T-helper 1 cell treated with Interleukin-12 subunit alpha and Interleukin-12 subunit beta and Interleukin-4 antibody, amounts not matched to agents 30 μg/mL and 1 μg/mL, for 36 hours (primary cell): ENCODE results near the gene CRYBB3.
A peak's percentile ranks its signal among the peaks of the same experiment; 100 is the strongest.
"Not testable (repeated sequence)": the region's sequence is repeated elsewhere in the genome, so short reads cannot be mapped to it uniquely, and the experiment has no call there.

Experiments
- H3K27ac Mint-ChIP-seq: one replicate; pipeline ENCODE4 v1.8.0; 2021; ENCODE audit warnings: mild to moderate bottlenecking, mixed read lengths
- H3K27me3 Mint-ChIP-seq: one replicate; pipeline ENCODE4 v1.8.0; 2021; ENCODE audit warnings: low read depth, mixed read lengths
- H3K36me3 Mint-ChIP-seq: one replicate; pipeline ENCODE4 v1.8.0; 2021; ENCODE audit warnings: low read depth, mixed read lengths
- H3K4me1 Mint-ChIP-seq: one replicate; pipeline ENCODE4 v1.8.0; 2021; ENCODE audit warnings: low read depth, mixed read lengths
- H3K4me3 Mint-ChIP-seq: one replicate; pipeline ENCODE4 v1.8.0; 2021; ENCODE audit warnings: mild to moderate bottlenecking, moderate library complexity, mixed read lengths
- H3K9me3 Mint-ChIP-seq: one replicate; pipeline ENCODE4 v1.8.0; 2021; ENCODE audit warnings: mixed read lengths

The CRYBB3 gene

DNA sequence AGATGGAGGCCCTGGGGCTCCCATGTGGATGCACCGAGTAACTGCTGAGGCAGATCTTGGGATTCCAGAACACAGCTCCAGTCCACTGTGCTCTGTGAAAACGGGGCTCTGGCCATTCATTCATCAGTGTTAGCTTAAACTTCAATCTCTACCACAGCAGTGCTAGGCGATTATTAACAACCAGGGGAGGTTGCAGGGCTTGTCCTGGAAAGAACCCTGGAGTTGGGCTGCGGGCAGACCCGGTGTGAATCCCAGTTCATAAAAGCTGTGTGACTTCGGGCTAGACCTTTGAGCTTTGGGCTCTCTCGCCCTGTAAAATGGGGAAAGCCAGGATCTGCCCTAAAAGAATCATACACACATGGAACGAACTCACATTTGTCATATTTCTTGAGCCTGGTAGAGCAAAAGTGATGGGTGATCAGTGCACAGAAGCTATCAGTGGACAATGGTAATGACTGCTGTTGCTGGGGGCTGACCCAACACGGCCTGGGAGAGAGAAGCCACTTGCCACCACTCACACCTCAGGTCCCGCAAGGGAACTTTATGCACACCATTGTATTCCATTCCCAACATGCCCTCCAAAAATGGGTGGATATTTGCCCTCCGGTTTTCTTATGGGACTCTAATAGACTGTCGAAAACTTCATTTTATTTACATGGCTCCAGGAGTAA, 15.6 kb upstream of the CRYBB3 start:
- Mint-ChIP-seq H3K27me3 (no peaks in the 10 kb centered on the region), H3K27ac (no peak overlapping the region), H3K36me3 (peaks cover 26% of the 10 kb centered on the region), H3K4me1 (no peaks in the 10 kb centered on the region), H3K4me3 (no peak overlapping the region), H3K9me3 (peaks cover 8% of the 10 kb centered on the region)

DNA sequence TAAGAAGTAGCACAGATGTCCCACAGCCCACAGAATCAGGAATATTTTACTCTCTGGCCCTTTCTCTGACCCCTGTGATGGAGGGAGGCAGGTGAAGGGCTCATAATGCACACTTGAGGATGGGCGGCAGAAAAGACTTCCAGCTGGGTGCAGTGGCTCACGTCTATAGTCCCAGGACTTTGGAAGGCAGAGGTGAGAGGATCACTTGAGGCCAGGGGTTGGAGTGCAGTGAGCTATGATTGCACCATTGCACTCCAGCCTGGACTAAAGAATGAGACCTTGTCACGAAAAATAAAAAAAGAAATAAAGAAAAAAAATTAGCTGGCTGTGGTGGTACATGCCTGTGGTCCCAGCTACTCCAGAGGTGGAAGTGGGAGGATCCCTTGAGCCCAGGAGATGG, 13.5 kb upstream of the CRYBB3 start:
- Mint-ChIP-seq H3K36me3 (peaks cover 21% of the 10 kb centered on the region), H3K4me1 (no peaks in the 10 kb centered on the region), H3K27me3 (no peaks in the 10 kb centered on the region), H3K27ac (no peak overlapping the region), H3K4me3 (no peak overlapping the region), H3K9me3 (no peaks in the 10 kb centered on the region)

DNA sequence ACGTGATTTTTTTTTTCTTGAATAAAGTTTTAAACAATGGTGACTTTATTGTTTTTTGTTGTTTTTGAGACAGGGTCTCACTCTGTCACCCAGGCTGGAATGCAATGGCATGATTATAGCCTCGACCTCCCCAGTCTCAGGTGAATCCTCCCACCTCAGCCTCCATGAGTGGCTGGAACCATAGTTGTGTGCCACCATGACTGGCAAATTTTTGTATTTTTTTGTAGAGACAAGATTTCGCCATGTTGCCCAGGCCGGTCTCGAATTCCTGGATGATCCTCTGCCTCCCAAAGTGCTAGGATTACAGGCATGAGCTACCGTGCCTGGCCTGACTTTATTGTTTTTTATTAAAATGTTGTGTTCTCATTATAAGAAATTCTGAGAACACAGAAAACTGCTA, 12.2 kb upstream of the CRYBB3 start:
- H3K27ac Mint-ChIP-seq = no peak overlapping the region
- H3K9me3 Mint-ChIP-seq = no peaks in the 10 kb centered on the region
- H3K4me1 Mint-ChIP-seq = no peaks in the 10 kb centered on the region
- no peaks in the 10 kb centered on the region for H3K27me3 Mint-ChIP-seq
- no peak overlapping the region for H3K4me3 Mint-ChIP-seq
- H3K36me3 Mint-ChIP-seq = peaks cover 17% of the 10 kb centered on the region

DNA sequence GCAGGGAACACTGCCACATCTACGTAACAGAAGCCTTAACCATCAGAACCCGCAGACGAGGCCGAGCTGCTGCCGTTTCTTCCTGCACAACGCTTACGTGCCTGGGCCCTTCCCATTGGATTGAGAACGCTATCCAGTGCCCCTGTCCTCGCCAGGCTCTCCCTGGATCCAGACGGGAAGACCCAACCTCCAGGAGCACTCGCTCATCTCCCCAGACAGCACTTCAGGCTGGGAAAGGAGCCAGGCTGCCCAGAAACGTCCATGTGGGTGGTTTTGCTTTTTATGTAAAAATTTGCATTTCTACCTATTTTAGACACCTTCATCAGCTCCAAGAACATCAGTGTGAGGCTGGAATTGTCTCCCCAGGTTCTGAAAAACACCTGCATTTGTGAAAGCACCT, 7.3 kb upstream of the CRYBB3 start:
- Mint-ChIP-seq H3K27me3 (no peaks in the 10 kb centered on the region), H3K4me1 (no peaks in the 10 kb centered on the region), H3K27ac (no peak overlapping the region), H3K36me3 (peaks cover 18% of the 10 kb centered on the region), H3K9me3 (no peaks in the 10 kb centered on the region), H3K4me3 (no peak overlapping the region)

- Mint-ChIP-seq H3K4me3 (no peak overlapping the region), H3K27me3 (no peaks in the 10 kb centered on the region), H3K9me3 (no peaks in the 10 kb centered on the region), H3K27ac (no peak overlapping the region), H3K4me1 (no peaks in the 10 kb centered on the region), H3K36me3 (peaks cover 18% of the 10 kb centered on the region)
Measured at GRCh38 chr22:25193130-25193529, 6.5 kb upstream of the CRYBB3 start.

DNA sequence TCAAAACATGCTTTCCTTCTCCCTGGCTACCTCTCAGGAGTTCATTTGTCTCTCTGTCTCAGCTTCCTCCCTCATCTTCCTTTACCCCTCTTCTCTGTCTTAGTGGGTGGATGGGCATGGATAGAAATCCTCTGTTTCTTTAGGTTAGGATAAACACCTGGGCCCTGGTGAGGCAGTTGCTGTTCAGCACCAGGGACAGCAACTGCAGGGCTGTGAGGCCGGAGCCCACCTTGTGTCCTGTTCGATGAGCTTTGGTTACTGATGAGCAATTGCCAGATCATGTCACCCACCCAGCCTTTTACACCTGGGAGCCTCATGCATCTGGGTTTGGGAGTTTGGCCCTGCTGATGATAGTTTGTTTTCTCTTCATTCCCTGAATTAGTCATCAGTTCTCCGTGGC, 6.1 kb upstream of the CRYBB3 start:
- Mint-ChIP-seq H3K4me1 (no peaks in the 10 kb centered on the region), H3K36me3 (peaks cover 16% of the 10 kb centered on the region), H3K27me3 (no peaks in the 10 kb centered on the region), H3K4me3 (no peak overlapping the region), H3K27ac (no peak overlapping the region), H3K9me3 (no peaks in the 10 kb centered on the region)

DNA sequence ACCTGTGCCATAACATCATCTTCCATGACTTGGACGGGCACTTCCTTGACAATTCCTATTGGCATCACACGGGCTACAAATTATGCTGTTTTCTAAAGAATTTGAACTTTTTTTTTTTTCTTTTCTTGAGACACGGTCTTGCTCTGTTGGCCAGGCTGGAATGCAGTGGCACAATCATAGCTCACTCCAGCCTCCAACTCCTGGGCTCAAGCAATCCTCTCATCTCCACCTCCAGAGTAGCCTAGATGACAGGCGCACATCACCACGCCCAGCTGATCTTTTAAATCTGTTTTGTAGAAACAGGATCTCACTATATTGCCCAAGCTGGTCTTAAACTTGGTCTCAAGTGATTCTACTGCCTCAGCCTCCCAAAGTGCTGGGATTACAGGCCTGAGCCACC, 3.3 kb upstream of the CRYBB3 start:
- Mint-ChIP-seq H3K36me3 (peaks cover 11% of the 10 kb centered on the region), H3K27me3 (no peaks in the 10 kb centered on the region), H3K27ac (no peak overlapping the region), H3K4me3 (no peak overlapping the region), H3K9me3 (no peaks in the 10 kb centered on the region), H3K4me1 (peaks cover 6% of the 10 kb centered on the region)

GRCh38 chr22:25197340-25197739, 2.3 kb upstream of the CRYBB3 start:
- Mint-ChIP-seq H3K4me1 (peaks cover 12% of the 10 kb centered on the region), H3K4me3 (no peak overlapping the region), H3K36me3 (peaks cover 11% of the 10 kb centered on the region), H3K27me3 (no peaks in the 10 kb centered on the region), H3K9me3 (no peaks in the 10 kb centered on the region), H3K27ac (no peak overlapping the region)

DNA sequence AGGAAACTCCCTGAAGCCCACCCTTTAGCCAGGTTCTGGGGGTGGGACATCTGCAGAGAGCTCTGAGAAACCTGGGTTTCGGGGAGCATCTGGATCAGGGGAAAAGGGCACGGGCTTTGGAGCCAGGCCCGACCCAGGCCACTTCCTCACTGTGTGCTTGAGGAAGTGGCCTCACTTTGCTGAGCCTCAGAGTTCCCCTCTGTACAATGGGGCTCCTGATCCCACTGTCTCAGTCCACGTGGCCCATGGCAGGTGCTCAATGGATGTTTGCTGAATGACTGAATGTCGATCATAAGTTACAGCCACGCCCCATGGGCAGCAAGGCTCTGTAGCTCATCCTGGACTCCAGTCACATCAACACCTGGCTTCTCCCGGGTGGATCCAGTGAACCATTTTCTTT, 1.3 kb downstream of the CRYBB3 start:
- Mint-ChIP-seq H3K4me3 (no peak overlapping the region), H3K27ac (no peak overlapping the region), H3K36me3 (peaks cover 4% of the 10 kb centered on the region), H3K9me3 (no peaks in the 10 kb centered on the region), H3K27me3 (no peaks in the 10 kb centered on the region), H3K4me1 (peaks cover 12% of the 10 kb centered on the region)

DNA sequence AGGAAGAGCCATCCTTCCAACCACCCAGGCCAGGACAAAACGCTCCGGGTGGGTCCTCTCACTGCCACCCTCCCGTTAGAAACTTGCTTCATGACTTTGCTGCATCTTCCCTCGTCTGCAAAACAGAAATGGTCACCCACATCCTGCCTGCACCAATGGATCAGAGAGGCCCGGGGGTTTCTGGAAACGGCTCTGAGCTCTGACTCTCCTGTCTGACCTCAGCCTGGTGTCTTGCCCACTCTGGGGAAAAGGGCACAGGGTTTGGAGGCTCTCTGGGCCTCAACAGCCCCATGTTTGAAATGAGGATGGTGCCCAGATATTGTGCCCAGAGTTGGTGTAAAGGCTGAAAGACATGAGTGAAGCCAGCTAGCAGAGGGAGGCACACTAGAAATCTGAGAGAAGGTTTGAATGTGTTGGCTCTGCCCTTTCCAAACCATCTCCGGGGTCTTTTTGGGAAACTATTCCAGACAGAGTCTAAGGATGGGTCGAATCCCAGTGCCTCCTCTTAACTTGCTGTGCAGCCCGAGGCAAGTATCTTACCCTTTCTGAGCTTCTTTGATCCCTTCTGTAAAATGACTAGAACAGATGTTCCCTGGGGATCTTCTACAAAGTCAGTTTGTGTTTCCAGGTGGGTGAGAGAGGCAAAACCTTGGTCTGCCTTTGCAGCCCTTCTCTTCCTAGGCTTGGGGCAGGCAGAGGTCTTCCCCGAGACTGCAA, 2.1 kb downstream of the CRYBB3 start:
- no peaks in the 10 kb centered on the region for H3K36me3 Mint-ChIP-seq
- H3K4me1 Mint-ChIP-seq = peaks cover 12% of the 10 kb centered on the region

GRCh38 chr22:25202290-25202921, 2.7 kb downstream of the CRYBB3 start:
- no peaks in the 10 kb centered on the region for H3K9me3 Mint-ChIP-seq

More for the DNA sequence above, 2.1 kb downstream of the CRYBB3 start:
- Mint-ChIP-seq H3K27ac (no peak overlapping the region), H3K27me3 (no peaks in the 10 kb centered on the region), H3K9me3 (no peaks in the 10 kb centered on the region), H3K4me3 (no peak overlapping the region)

GRCh38 chr22:25203082-25203481, 3.4 kb downstream of the CRYBB3 start:
- peaks cover 12% of the 10 kb centered on the region for H3K4me1 Mint-ChIP-seq
- no peak overlapping the region for H3K27ac Mint-ChIP-seq
- peaks cover 2% of the 10 kb centered on the region for H3K36me3 Mint-ChIP-seq
- no peaks in the 10 kb centered on the region for H3K27me3 Mint-ChIP-seq
- H3K4me3 Mint-ChIP-seq = no peak overlapping the region
- H3K9me3 Mint-ChIP-seq = no peaks in the 10 kb centered on the region

More at GRCh38 chr22:25202290-25202921, 2.7 kb downstream of the CRYBB3 start:
- peak overlapping the region; percentile 36 for H3K27ac Mint-ChIP-seq
- no peak overlapping the region for H3K4me3 Mint-ChIP-seq
- peaks cover 12% of the 10 kb centered on the region for H3K4me1 Mint-ChIP-seq
- no peaks in the 10 kb centered on the region for H3K36me3 Mint-ChIP-seq
- no peaks in the 10 kb centered on the region for H3K27me3 Mint-ChIP-seq

- not testable (repeated sequence) for H3K27me3 Mint-ChIP-seq, H3K27ac Mint-ChIP-seq, H3K9me3 Mint-ChIP-seq, H3K4me3 Mint-ChIP-seq, H3K36me3 Mint-ChIP-seq
- peaks cover 12% of the 10 kb centered on the region for H3K4me1 Mint-ChIP-seq
Measured at GRCh38 chr22:25204547-25204946, 4.9 kb downstream of the CRYBB3 start.

DNA sequence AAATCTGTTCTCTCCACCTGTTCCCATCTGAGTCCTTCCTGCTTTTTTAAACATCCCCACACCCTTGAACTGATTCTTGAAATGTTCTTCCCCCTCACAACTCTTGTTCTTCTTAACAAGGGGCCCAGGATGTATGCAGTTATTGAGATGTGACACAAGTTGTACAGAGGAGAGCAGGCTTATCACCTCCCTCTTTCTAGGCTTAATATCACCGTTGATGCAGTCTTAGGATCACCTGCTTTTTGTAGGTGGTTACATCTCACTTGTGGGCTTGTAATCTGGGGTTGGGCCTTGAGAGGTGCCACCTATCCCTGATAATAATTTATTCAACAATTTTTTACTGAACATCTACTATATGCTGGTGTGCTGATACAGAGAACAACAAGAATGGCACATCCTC, 6.2 kb downstream of the CRYBB3 start:
- Mint-ChIP-seq H3K27me3 (no peaks in the 10 kb centered on the region), H3K4me1 (peaks cover 8% of the 10 kb centered on the region), H3K9me3 (no peaks in the 10 kb centered on the region), H3K27ac (no peak overlapping the region), H3K4me3 (no peak overlapping the region), H3K36me3 (peaks cover 2% of the 10 kb centered on the region)

GRCh38 chr22:25206998-25207397, 7.3 kb downstream of the CRYBB3 start:
- peaks cover 3% of the 10 kb centered on the region for H3K4me1 Mint-ChIP-seq
- no peak overlapping the region for H3K4me3 Mint-ChIP-seq

More at GRCh38 chr22:25206998-25207397, 7.3 kb downstream of the CRYBB3 start:
- no peaks in the 10 kb centered on the region for H3K27me3 Mint-ChIP-seq
- H3K27ac Mint-ChIP-seq = no peak overlapping the region
- peaks cover 2% of the 10 kb centered on the region for H3K36me3 Mint-ChIP-seq
- H3K9me3 Mint-ChIP-seq = no peaks in the 10 kb centered on the region
